RWPE2 (cell line): Measurements from ENCODE around the gene PAF1.
"Not testable (repeated sequence)": the region's sequence is repeated elsewhere in the genome, so short reads cannot be mapped to it uniquely, and the experiment has no call there.

Source experiments
- ATAC-seq: fragments of 200-7000 bp; cut with Tn5 transposase; 3 replicates; pipeline ENCODE4 v1.9.1; 2021; ENCODE audit warnings: low read depth
- DNase-seq: peaks from one replicate; pipeline ENCODE4 v3.0.0-alpha.2; 2020; ENCODE audit warnings: low spot score
- H3K27ac ChIP-seq: fragments of 450-650 bp; 2 replicates; pipeline ENCODE4 v1.5.1; 2017; ENCODE audit warnings: mild to moderate bottlenecking; ENCODE audit not compliant: poor library complexity, severe bottlenecking
- H3K27me3 ChIP-seq: fragments of 250-450 bp; sonication (Bioruptor Pico); 2 replicates; pipeline ENCODE4 v1.5.1; 2021; ENCODE audit warnings: mild to moderate bottlenecking, moderate library complexity; ENCODE audit not compliant: insufficient read depth, poor library complexity, severe bottlenecking
- H3K36me3 ChIP-seq: fragments of 250-450 bp; sonication (Bioruptor Pico); 2 replicates; pipeline ENCODE4 v1.5.1; 2020; ENCODE audit warnings: low read depth, mild to moderate bottlenecking, moderate library complexity
- H3K4me1 ChIP-seq: fragments of 250-450 bp; sonication (Bioruptor Pico); 2 replicates; pipeline ENCODE4 v1.5.1; 2021; ENCODE audit warnings: mild to moderate bottlenecking, moderate library complexity; ENCODE audit not compliant: insufficient read depth, poor library complexity, severe bottlenecking
- H3K4me3 ChIP-seq: fragments of 250-450 bp; sonication (Bioruptor Pico); 2 replicates; pipeline ENCODE4 v1.5.1; 2021; ENCODE audit warnings: mild to moderate bottlenecking, moderate library complexity; ENCODE audit not compliant: severe bottlenecking
- H3K9me3 ChIP-seq: fragments of 250-450 bp; sonication (Bioruptor Pico); 2 replicates; pipeline ENCODE4 v1.5.1; 2021; ENCODE audit warnings: mild to moderate bottlenecking, moderate library complexity; ENCODE audit not compliant: severe bottlenecking
- TF ChIP-seq, protein P1 (sequence below): fragments of 450-650 bp; IDR thresholded peaks from one replicate; pipeline ENCODE4 v1.5.1; 2017; ENCODE audit warnings: mild to moderate bottlenecking, moderate library complexity; ENCODE audit not compliant: poor library complexity, severe bottlenecking

PAF1 gene

DNA sequence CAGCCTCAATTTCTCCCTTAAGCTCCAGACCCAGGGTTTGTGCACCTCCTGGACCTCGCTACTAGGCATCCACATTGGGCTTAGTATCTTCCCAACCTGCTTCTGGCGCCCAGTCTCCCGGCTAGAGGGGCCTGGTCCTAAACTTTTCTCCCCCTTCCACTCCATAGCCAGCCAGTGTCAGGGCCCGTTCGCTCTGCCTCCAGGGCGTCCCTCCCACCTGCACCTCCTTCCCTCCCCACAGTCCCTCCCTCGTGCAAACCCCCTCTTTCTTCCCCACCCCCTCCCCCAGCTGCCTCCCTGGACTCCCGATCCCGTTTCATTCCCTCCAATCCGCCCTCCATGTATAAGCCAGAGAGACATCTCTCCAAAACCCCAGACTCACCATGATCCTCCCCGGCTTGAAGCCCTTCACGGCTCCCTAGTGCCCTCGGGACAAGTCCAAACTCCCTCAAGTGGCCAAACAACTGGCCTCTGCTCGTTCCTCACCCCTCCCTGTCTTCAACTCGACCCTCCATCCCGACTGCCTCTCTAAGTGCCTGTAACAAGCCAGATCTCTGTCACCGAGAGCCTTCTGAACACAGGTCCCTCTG lies 49.7 kb downstream of the PAF1 start:
- H3K4me1 ChIP-seq: peaks cover 5% of the 10 kb centered on the region
- H3K36me3 ChIP-seq: peaks cover 9% of the 10 kb centered on the region
- DNase-seq (no peak), ATAC-seq (peak; percentile 15)
- peak overlapping the region; percentile 80 for H3K4me3 ChIP-seq
- TF ChIP-seq, protein P1, sequence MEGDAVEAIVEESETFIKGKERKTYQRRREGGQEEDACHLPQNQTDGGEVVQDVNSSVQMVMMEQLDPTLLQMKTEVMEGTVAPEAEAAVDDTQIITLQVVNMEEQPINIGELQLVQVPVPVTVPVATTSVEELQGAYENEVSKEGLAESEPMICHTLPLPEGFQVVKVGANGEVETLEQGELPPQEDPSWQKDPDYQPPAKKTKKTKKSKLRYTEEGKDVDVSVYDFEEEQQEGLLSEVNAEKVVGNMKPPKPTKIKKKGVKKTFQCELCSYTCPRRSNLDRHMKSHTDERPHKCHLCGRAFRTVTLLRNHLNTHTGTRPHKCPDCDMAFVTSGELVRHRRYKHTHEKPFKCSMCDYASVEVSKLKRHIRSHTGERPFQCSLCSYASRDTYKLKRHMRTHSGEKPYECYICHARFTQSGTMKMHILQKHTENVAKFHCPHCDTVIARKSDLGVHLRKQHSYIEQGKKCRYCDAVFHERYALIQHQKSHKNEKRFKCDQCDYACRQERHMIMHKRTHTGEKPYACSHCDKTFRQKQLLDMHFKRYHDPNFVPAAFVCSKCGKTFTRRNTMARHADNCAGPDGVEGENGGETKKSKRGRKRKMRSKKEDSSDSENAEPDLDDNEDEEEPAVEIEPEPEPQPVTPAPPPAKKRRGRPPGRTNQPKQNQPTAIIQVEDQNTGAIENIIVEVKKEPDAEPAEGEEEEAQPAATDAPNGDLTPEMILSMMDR: no peak
- H3K9me3 ChIP-seq: no peaks in the 10 kb centered on the region
- H3K27me3 ChIP-seq: no peaks in the 10 kb centered on the region
- peak overlapping the region; percentile 46 for H3K27ac ChIP-seq

DNA sequence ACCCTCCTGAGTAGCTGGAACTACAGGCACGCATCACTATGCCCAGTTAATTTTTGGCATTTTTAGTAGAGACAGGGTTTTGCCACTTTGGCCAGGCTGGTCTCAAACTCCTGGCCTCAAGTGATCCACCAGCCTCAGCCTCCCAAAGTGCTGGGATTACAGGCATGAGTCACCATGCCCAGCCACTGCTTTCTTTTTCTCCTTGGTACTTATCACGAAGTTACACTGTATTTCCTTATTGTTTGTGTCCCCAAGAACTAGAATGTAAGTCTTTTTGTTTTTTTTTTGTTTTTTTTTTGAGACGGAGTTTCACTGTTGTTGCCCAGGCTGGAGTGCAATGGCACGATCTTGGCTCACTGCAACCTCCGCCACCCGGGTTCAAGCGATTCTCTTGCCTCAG lies 50.8 kb downstream of the PAF1 start:
- ATAC-seq, H3K4me1 ChIP-seq, H3K27me3 ChIP-seq, H3K9me3 ChIP-seq, H3K4me3 ChIP-seq, H3K27ac ChIP-seq, DNase-seq, H3K36me3 ChIP-seq: not testable (repeated sequence)

DNA sequence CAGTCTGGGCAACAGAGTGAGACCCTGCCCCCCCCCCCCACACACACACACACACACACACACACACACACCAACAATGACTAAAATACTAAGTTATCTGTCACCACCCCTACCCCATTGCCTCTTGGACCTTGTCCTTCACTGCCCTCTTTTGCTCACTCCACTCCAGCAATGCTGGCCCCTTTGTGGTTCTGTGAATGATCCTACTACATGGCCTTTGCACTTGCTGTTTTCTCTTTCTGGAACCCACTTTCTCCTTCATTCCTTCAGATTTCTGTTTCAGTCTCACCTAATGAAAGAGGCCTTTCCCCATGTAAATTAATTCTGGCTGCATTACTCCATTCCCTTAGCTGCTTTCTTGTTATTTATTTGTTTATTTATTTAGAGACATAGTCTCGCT lies 51.2 kb downstream of the PAF1 start:
- ATAC-seq: no peak
- H3K4me3 ChIP-seq: no peak overlapping the region
- TF ChIP-seq, protein P1: no peak
- no peak overlapping the region for H3K27ac ChIP-seq
- peaks cover 5% of the 10 kb centered on the region for H3K4me1 ChIP-seq
- H3K27me3 ChIP-seq: no peaks in the 10 kb centered on the region
- H3K36me3 ChIP-seq: no peaks in the 10 kb centered on the region
- no peaks in the 10 kb centered on the region for H3K9me3 ChIP-seq
- no peak for DNase-seq

DNA sequence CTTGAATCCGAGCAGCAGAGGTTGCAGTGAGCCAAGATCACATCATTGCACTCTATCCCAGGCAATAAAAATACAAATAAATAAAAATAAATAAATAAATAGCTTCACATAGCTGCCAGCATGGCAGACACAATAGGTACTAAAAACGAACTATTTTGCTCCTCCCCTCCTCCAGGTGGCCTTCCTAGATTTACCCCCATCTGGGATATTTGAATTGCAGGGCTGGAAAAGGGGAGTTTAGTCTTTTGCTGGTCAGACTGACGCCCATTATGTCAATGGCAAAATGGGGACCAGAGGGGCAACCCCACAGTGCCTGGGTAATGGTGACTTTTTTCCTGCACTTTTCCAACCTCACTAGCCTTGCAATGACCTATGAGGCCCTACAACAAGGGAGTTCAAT lies 54.4 kb downstream of the PAF1 start:
- ATAC-seq (no peak), DNase-seq (no peak)
- no peaks in the 10 kb centered on the region for H3K4me1 ChIP-seq
- no peak overlapping the region for H3K4me3 ChIP-seq
- H3K27ac ChIP-seq: no peak overlapping the region
- H3K36me3 ChIP-seq: no peaks in the 10 kb centered on the region
- no peaks in the 10 kb centered on the region for H3K9me3 ChIP-seq
- no peaks in the 10 kb centered on the region for H3K27me3 ChIP-seq
- TF ChIP-seq, protein P1: no peak
